Measurements from ENCODE around the gene TTC38.

TTC38 gene

DNA sequence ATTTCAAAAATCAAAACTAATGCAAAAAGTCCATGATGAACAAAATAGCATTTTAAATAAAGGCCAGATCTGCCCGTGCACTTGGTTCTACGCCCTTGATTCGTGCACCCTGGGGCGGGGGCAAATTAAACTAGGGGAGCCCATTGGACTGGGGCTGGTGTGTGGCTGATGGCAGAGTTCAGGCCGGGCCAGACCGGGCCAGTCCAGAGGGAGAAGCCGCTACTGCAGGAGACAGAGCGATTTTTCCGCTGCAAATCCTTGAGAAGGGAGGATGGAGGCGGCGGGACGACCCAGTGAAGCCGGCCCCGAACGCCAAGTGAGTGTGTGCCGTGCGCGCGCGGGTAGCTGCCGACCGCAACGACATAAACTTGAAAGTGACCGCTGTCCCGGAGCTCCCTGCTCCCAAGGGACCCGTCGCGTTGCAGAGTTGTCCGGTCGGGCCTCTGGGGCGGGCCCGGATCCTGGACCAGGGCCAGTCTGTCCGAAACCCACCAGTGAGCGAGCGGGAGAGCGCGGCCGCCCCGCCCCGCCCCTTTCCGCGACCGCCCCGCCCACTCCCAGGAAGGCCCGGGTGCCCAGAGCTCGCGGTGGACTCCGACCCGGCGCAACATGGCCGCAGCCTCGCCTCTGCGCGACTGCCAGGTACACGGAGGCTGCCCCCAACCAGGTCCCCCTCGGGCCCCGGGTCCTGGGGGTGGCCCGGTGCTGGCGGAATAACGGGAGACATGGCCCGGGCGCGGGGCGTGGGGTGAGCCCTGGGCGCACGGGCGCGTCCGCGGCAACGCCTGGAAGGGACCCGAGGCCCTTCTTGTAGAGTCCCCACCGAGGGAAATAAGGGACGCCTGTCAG lies at the start of gene TTC38:
TSS of gene TTC38 (plus strand) at position 578 of the 849 bp plus-strand sequence. CDS start at position 610, 32 bp downstream.
- peaks cover 6% of the 10 kb centered on the region; the same call in 1 of the 2 replicates for H3K27me3 ChIP-seq (ENCODE audit: control insufficient read depth, insufficient read depth, low read length)
- no CpG with 5 or more reads among the region's 74 CpGs for WGBS (ENCODE audit: insufficient coverage, insufficient read length)
- H3K4me3 ChIP-seq (ENCODE audit: low read length), result peak within 1 kb of the TSS; percentile 72
- no peaks in the 10 kb centered on the region; the same call in 1 of the 2 replicates for H3K36me3 ChIP-seq (ENCODE audit: control insufficient read depth, insufficient read depth, low read length)
- H3K9me3 ChIP-seq (ENCODE audit: control insufficient read depth, insufficient read depth, low read length), result no peaks in the 10 kb centered on the region
- no peak for DNase-seq (ENCODE audit: low read depth, low spot score)
- no peak within 1 kb of the TSS for H3K27ac ChIP-seq (ENCODE audit: low read length)
- H3K4me1 ChIP-seq (ENCODE audit: control insufficient read depth, insufficient read depth, low read length), result peaks cover 2% of the 10 kb centered on the region; the same call in 1 of the 2 replicates

DNA sequence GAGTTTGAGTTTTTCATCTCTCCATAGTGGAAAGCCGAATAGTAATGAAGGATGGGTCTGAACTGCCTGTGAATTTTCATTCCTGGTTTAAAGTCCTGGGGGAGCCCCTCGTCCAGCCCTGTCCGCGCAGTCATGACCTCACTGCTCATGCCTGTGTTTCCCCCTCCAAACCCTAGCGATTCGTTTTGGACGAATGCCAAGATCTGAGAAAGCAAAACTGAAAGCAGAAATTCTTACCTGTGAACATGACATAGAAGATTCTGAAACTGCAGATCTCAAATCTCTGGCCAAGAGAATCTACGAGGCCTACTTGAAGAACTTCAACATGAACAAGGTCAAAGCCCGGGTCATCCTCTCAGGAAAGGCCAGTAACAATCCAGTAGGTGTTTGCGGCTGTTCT lies 48.2 kb upstream of the TTC38 start:
- WGBS (ENCODE audit: insufficient coverage, insufficient read length), result no CpG with 5 or more reads among the region's 10 CpGs
- H3K27me3 ChIP-seq (ENCODE audit: control insufficient read depth, insufficient read depth, low read length), result no peaks in the 10 kb centered on the region
- H3K27ac ChIP-seq (ENCODE audit: low read length), result no peak overlapping the region
- no peaks in the 10 kb centered on the region for H3K9me3 ChIP-seq (ENCODE audit: control insufficient read depth, insufficient read depth, low read length)
- H3K4me3 ChIP-seq (ENCODE audit: low read length), result no peak overlapping the region
- DNase-seq (ENCODE audit: low read depth, low spot score), result no peak
- H3K36me3 ChIP-seq (ENCODE audit: control insufficient read depth, insufficient read depth, low read length), result no peaks in the 10 kb centered on the region
- no peaks in the 10 kb centered on the region for H3K4me1 ChIP-seq (ENCODE audit: control insufficient read depth, insufficient read depth, low read length)

DNA sequence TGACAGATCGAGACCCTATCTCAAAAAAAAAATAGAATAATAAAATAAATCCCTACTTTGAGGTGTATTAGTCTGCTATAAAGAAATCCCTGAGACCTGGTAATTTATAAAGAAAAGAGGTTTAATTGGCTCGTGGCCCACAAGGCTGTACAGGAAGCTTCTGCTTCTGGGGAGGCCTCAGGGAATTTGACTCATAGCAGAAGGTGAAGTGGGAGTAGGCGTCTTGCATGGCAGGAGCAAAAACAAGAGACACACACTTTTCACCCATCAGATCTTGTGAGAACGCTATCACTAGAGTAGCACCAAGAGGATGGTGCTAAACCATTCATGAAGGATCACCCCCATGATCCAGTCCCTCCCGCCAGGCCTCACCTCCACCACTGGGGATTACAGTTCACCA lies 46.9 kb upstream of the TTC38 start:
- WGBS (ENCODE audit: insufficient coverage, insufficient read length), result no CpG with 5 or more reads among the region's 5 CpGs
- H3K36me3 ChIP-seq (ENCODE audit: control insufficient read depth, insufficient read depth, low read length), result no peaks in the 10 kb centered on the region
- no peak overlapping the region for H3K27ac ChIP-seq (ENCODE audit: low read length)
- no peaks in the 10 kb centered on the region for H3K27me3 ChIP-seq (ENCODE audit: control insufficient read depth, insufficient read depth, low read length)
- no peak for DNase-seq (ENCODE audit: low read depth, low spot score)
- no peak overlapping the region for H3K4me3 ChIP-seq (ENCODE audit: low read length)
- no peaks in the 10 kb centered on the region for H3K9me3 ChIP-seq (ENCODE audit: control insufficient read depth, insufficient read depth, low read length)
- no peaks in the 10 kb centered on the region for H3K4me1 ChIP-seq (ENCODE audit: control insufficient read depth, insufficient read depth, low read length)

DNA sequence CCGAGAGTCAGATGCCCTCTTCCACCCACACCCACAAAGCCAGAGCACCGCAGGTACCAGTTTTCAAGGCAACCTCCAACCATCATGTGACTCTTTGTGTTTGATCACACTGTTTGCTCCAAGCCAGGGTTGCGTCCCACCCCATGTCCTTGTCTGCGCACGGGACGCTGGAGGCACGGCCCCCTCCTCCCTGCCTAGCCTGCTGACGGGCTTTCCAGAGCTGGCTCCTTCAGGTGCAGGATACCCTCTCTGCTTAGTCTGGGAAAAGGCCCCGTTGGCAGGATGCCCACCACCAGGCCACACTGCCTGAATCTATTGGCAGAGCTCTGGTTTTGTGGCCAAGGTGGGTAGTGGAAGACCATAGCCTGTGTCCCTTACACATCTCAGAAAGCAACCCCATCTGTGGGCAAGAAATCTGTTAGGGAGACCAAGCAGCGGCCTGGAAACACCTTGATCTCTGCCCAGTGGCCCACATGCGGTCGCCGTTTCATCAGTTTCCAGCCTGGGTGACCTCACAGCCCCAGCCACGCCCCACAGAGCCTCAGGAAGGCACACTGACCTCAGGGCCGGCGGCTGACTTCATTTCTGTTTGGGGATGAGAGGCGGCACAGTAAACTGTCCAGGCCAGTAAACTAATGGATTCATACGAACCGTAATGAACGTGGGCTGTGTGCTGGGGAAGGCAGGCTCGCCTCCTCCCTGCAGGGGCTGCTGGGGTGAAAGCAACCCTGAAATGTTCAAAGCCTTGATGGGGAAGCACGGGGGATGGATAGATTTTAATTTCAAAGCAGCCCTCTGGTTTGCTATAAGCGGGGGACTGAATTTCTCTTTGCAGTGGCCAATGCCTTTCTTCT lies 43.5 kb upstream of the TTC38 start:
- H3K4me1 ChIP-seq (ENCODE audit: control insufficient read depth, insufficient read depth, low read length), result no peaks in the 10 kb centered on the region
- no peaks in the 10 kb centered on the region for H3K9me3 ChIP-seq (ENCODE audit: control insufficient read depth, insufficient read depth, low read length)
- H3K27ac ChIP-seq (ENCODE audit: low read length), result no peak overlapping the region
- H3K36me3 ChIP-seq (ENCODE audit: control insufficient read depth, insufficient read depth, low read length), result no peaks in the 10 kb centered on the region
- no peak for DNase-seq (ENCODE audit: low read depth, low spot score)
- H3K4me3 ChIP-seq (ENCODE audit: low read length), result no peak overlapping the region
- WGBS (ENCODE audit: insufficient coverage, insufficient read length), result no CpG with 5 or more reads among the region's 23 CpGs
- H3K27me3 ChIP-seq (ENCODE audit: control insufficient read depth, insufficient read depth, low read length), result no peaks in the 10 kb centered on the region

DNA sequence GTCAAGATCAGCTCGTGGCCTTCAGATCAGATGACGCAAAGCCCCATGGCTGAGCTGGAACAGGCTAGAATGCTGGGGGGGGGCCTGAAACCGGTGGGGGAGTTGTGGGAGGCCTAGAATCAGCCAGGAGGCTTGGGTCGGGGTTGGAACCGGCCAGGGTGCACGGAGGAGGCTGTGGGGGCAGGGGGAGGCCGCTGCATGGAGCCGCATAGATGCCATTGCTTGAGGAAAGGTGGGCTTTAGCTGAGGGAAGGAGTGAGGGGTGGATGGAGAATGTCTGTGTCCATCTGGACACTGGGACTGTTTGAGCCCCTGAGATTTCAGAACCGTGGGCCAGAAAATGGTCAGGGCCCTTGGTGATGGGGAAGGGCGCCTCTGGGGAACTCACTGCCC lies 42.9 kb upstream of the TTC38 start:
- no CpG with 5 or more reads among the region's 10 CpGs for WGBS (ENCODE audit: insufficient coverage, insufficient read length)
- Histone ChIP-seq H3K4me1 (ENCODE audit: control insufficient read depth, insufficient read depth, low read length) (no peaks in the 10 kb centered on the region), H3K27ac (ENCODE audit: low read length) (no peak overlapping the region), H3K27me3 (ENCODE audit: control insufficient read depth, insufficient read depth, low read length) (no peaks in the 10 kb centered on the region), H3K9me3 (ENCODE audit: control insufficient read depth, insufficient read depth, low read length) (no peaks in the 10 kb centered on the region), H3K4me3 (ENCODE audit: low read length) (no peak overlapping the region), H3K36me3 (ENCODE audit: control insufficient read depth, insufficient read depth, low read length) (no peaks in the 10 kb centered on the region)
- DNase-seq (ENCODE audit: low read depth, low spot score), result no peak

DNA sequence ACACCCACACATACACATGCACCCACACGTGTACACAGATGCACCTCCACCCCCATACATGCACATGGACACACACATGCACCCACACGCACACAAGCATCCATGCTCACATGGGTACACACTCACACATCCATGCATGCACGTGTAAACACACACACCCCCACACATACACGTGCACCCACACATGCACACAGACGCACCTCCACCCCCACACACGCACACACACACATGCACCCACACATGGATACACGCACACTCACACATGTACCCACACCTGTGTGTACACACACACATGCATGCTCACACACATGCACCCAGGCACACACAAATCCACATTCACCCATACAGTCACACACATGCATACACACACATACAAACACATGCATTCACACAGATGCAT lies 42.2 kb upstream of the TTC38 start:
- H3K27me3 ChIP-seq (ENCODE audit: control insufficient read depth, insufficient read depth, low read length), result no peaks in the 10 kb centered on the region
- H3K9me3 ChIP-seq (ENCODE audit: control insufficient read depth, insufficient read depth, low read length), result no peaks in the 10 kb centered on the region
- no peak overlapping the region for H3K4me3 ChIP-seq (ENCODE audit: low read length)
- H3K4me1 ChIP-seq (ENCODE audit: control insufficient read depth, insufficient read depth, low read length), result no peaks in the 10 kb centered on the region
- no peaks in the 10 kb centered on the region for H3K36me3 ChIP-seq (ENCODE audit: control insufficient read depth, insufficient read depth, low read length)
- no peak overlapping the region for H3K27ac ChIP-seq (ENCODE audit: low read length)
- no CpG with 5 or more reads among the region's 7 CpGs for whole genome bisulfite sequencing (ENCODE audit: insufficient coverage, insufficient read length)
- DNase-seq (ENCODE audit: low read depth, low spot score), result no peak

DNA sequence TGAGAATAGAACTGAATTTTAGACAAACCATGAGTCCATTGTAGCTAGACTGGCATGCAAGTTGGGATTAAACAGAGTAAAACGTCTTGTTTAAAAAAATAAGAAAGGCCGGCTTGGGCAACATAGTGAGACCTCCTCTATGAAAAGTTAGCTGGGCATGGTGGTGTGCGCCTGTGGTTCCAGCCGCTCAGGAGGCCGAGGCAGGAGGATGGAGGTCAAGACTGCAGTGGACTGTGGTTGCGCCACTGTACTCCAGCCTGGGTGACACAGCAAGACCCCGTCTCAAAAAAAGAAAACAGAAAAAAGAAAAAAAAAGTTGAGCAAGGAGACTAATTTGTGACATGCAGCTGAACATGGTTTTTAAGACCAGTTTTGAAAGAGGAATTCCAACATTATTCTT lies 41.2 kb upstream of the TTC38 start:
- Histone ChIP-seq H3K27me3 (ENCODE audit: control insufficient read depth, insufficient read depth, low read length) (no peaks in the 10 kb centered on the region), H3K36me3 (ENCODE audit: control insufficient read depth, insufficient read depth, low read length) (no peaks in the 10 kb centered on the region), H3K27ac (ENCODE audit: low read length) (no peak overlapping the region), H3K4me3 (ENCODE audit: low read length) (no peak overlapping the region), H3K4me1 (ENCODE audit: control insufficient read depth, insufficient read depth, low read length) (no peaks in the 10 kb centered on the region), H3K9me3 (ENCODE audit: control insufficient read depth, insufficient read depth, low read length) (no peaks in the 10 kb centered on the region)
- no peak for DNase-seq (ENCODE audit: low read depth, low spot score)
- no CpG with 5 or more reads among the region's 7 CpGs for WGBS (ENCODE audit: insufficient coverage, insufficient read length)

DNA sequence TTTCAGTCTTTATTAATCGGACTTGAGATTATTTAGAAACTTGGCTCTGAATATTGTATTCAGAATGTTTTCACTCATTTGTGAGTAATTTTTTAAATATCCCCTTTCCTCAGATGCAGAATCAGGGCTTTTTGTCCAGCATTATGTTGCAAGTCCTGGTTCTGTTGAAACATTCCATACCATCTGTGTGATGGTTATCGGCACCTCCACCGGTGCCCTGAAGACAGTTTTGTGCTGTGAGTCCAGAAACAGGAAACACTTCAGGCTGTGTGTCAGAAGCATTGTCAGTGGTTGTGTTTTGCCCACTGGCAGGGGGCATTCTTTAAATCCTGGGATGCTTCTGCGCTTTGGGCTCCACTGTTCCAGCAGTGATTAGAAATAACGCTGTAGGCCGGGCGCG lies 38.1 kb upstream of the TTC38 start:
- Histone ChIP-seq H3K27me3 (ENCODE audit: control insufficient read depth, insufficient read depth, low read length) (no peaks in the 10 kb centered on the region), H3K4me3 (ENCODE audit: low read length) (no peak overlapping the region), H3K27ac (ENCODE audit: low read length) (no peak overlapping the region), H3K9me3 (ENCODE audit: control insufficient read depth, insufficient read depth, low read length) (no peaks in the 10 kb centered on the region), H3K4me1 (ENCODE audit: control insufficient read depth, insufficient read depth, low read length) (no peaks in the 10 kb centered on the region), H3K36me3 (ENCODE audit: control insufficient read depth, insufficient read depth, low read length) (no peaks in the 10 kb centered on the region)
- WGBS (ENCODE audit: insufficient coverage, insufficient read length), result no CpG with 5 or more reads among the region's 8 CpGs
- no peak for DNase-seq (ENCODE audit: low read depth, low spot score)

DNA sequence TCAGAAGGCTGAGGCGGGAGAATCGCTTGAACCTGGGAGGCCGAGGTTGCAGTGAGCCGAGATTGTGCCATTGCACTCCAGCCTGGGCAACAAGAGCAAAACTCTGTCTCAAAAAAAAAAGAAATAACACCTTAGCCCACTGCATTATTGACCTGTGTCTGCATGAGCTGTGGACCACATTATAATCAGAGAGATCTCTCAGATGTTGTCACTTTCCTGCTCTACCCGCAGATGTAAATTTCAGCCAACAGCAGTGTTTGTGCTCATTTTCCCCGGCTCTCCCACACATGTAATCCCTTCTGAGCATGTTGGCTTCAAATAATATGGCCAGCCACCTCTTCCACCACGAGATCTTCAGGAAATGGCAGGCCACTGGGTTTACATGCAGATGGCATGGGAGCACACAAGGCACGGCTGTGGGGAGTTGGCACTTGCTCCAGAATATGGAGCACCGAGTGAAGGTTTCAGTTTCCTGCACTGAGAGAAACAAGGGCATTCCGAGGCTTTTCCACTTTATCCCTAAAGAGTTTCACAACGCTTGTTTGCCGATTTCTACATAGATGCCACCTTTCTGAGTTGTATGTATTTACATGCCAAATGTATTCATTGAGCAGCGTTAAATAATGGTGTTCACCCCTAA lies 37.4 kb upstream of the TTC38 start:
- WGBS (ENCODE audit: insufficient coverage, insufficient read length), result no CpG with 5 or more reads among the region's 13 CpGs
- H3K27me3 ChIP-seq (ENCODE audit: control insufficient read depth, insufficient read depth, low read length), result no peaks in the 10 kb centered on the region
- H3K4me3 ChIP-seq (ENCODE audit: low read length), result no peak overlapping the region
- no peaks in the 10 kb centered on the region for H3K36me3 ChIP-seq (ENCODE audit: control insufficient read depth, insufficient read depth, low read length)
- H3K9me3 ChIP-seq (ENCODE audit: control insufficient read depth, insufficient read depth, low read length), result no peaks in the 10 kb centered on the region
- no peaks in the 10 kb centered on the region for H3K4me1 ChIP-seq (ENCODE audit: control insufficient read depth, insufficient read depth, low read length)
- DNase-seq (ENCODE audit: low read depth, low spot score), result no peak
- no peak overlapping the region for H3K27ac ChIP-seq (ENCODE audit: low read length)

DNA sequence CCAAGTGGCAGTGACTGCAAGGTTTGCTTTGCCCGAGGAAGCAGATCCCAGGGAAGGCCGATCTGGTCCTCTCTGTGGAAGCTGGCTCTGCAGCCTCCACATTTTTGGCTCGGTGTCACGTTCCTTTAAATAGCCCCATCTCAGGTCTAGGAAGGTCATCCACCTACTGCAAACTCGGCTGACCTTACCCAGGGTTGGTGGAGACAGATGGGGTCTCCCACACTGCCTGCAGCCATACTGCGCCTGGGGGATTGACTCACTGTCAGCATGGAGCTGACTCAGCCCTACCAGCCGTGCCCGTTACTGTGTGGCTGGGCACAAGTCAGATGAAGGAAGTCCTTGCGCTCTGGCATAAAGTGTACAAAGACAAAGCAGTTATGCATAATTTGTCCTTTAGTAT lies 34.6 kb upstream of the TTC38 start:
- H3K27ac ChIP-seq (ENCODE audit: low read length), result no peak overlapping the region
- WGBS (ENCODE audit: insufficient coverage, insufficient read length), result no CpG with 5 or more reads among the region's 9 CpGs
- no peaks in the 10 kb centered on the region for H3K9me3 ChIP-seq (ENCODE audit: control insufficient read depth, insufficient read depth, low read length)
- H3K4me1 ChIP-seq (ENCODE audit: control insufficient read depth, insufficient read depth, low read length), result no peaks in the 10 kb centered on the region
- H3K27me3 ChIP-seq (ENCODE audit: control insufficient read depth, insufficient read depth, low read length), result no peaks in the 10 kb centered on the region
- DNase-seq (ENCODE audit: low read depth, low spot score), result no peak
- no peak overlapping the region for H3K4me3 ChIP-seq (ENCODE audit: low read length)
- H3K36me3 ChIP-seq (ENCODE audit: control insufficient read depth, insufficient read depth, low read length), result no peaks in the 10 kb centered on the region

All from iPS DF 6.9 (cell line).